Kasumi-1 (cell line): ENCODE measurements around the gene PLAU.
"Not testable (repeated sequence)": the region's sequence is repeated elsewhere in the genome, so short reads cannot be mapped to it uniquely, and the experiment has no call there.

Experiments used
- DNase-seq, 2 experiments: peaks; one replicate each; lab custom pipeline; 2025; lab: John Stamatoyannopoulos, UW

Gene PLAU

DNA sequence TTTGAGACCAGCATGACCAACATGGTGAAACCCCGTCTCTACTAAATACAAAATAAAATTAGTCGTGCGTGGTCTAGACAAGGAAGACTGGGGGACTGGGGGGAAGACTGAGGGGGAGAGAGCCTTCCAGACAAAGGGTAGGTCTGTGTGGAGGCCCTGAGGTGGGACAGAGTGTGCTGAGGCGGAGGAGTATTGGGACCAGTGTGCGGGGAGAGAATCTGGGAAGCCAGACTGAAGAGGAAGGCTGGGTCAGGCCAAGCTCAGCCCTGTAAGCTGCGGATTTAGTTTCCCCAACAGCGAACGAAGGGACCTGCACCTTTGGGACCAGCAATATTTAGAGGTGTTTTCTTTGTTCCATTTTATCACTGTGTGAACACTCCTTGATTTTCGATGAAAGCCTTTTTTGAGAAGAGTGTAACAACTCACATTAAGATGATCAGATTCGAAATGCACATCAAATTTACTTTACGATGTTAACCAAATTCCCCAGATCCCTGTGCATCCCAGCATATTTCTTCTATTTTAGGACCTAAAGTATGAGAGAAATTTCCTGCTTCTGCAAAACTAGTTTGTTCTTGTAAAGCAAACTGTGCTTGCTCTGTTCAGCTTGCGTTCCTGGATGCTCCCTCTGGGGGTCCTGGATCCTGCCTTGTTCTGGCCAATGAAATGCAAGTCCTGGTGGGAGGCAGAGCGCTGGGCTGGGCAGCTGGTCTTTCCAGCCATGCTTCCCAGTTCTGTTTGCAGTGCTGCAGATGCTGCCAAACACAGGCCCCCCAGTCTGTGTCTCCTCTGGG is 39.4 kb downstream of the PLAU start:
- no peak for DNase-seq

DNA sequence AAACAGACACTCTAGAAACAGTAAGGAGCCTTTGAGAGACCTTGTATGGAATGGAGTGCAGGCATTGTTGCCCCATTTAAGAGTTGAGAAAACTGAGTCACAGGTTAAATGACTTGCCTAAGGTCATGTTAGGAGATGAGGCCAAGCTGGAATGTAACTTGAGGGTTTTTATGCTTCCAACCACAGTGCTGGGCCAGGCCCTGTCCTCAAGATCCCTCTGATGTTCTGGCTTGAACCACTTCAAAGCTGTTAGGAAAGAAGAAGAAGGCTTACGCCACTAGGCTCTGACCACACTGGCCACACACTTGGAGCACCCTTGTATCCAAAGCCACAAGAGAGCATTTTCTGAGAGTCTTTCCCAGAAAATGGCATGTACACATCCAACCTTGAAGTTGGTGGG is 42.7 kb downstream of the PLAU start:
- no peak for DNase-seq

DNA sequence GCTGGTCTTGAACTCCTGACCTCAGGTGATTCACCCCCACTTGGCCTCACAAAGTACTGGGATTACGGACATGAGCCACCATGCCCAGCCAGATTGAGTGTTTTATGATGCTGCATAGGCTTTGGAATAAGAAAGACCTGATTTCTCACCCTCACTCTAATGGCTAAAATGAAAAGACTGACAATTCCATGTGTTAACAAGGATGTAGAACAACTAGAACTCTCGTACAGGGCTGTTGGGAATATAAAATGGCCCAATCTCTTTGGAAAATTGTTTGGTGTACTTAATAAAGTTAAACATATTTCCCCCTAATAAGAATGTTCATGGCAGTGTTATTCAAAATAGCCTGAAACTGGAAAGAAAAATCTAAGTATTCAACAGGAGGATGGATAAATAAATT is 43.8 kb downstream of the PLAU start:
- DNase-seq: no peak

DNA sequence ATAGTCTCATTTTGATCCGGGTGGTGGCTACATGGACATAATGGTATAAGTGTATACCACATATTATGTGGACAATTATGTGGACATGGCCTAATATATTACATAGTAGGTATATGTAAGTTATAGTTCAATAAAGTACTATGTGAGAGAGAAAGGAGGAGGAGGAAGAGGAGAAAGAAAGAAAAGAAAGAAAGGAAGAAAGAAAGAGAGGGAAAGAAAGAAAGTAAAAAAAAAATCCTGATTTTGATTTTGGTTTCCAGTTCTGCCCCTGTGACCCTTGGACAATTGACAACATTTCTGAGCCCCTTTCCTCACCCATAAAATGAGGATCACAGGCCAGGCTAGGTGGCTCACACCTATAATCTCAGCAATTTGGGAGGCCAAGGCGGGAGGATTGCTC is 44.8 kb downstream of the PLAU start:
- DNase-seq: no peak

DNA sequence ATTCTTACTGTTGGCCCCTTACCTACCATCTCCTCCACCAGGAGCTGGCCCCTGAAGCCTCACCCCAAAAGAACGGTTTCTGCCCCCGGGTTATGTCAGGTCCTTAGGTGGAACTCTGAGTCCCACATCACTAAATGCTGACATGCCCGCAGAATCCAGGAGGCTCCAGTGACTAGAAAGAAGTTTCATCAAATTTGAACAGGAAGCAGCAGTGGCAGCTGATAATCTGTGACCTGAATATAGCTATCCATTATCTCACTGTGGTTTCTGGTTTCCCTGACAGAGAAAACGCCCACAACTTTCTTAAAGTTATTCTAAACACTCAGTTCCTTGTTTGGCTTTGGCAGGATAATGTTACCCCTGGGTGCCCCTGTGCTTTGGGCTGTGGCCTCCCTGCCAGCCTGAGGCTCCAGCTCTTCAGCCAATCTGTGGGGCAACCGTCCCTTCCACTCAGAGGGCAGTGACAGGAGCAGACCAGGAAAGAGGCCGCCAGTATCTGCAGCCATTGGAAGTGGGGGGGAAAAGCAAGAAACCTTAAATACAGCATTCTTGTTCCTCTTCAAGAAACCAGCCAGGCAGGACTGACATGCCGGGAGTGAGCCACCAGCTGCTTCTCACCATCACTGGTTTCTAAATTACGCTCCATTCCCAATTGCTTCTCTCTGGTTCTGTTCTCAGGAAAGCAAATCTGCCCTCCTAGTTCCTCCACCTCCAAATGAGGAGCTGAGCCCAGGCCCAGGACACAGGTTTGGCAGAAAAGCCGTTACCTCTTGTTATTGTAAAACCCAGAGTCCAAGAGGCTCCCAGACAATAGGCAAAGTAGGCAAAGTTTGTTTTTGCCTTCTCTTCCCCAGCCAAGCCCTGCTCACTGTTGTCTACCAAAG is 45.8 kb downstream of the PLAU start:
- DNase-seq: peak; percentile 99 to 100

DNA sequence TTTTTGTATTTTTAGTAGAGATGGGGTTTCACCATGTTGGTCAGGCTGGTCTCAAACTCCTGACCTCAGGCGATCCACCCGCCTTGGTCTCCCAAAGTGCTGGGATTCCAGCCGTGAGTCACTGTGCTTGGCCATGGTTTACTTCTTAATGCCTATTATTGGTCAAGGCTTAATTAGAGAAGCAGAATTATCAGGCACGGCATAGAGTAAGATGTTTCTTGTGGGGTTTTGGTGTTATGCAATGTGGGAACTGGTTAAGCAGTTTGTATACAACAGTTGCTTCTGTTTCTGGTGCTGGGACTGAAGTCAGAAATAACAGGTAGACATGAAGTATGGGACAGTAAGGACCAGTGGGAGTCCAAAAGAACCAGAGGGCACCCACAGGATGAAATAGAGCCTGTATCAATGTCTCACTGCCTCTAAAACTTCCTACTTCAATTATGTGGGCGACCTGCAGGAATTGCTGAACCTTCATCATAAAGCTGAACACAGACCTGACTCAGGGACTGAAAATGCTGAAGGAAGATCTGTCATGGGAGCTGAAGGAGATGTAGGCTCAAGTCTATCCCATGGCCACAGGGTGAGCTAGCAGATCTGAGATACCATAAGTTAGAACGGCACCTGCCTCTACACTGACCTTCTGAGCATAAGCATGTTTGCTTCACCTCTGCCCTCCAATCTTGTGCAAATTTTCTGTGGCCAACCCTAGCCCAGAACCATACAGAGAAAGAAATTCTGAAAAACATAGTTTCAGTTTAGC is 48.7 kb downstream of the PLAU start:
- DNase-seq: no peak

DNA sequence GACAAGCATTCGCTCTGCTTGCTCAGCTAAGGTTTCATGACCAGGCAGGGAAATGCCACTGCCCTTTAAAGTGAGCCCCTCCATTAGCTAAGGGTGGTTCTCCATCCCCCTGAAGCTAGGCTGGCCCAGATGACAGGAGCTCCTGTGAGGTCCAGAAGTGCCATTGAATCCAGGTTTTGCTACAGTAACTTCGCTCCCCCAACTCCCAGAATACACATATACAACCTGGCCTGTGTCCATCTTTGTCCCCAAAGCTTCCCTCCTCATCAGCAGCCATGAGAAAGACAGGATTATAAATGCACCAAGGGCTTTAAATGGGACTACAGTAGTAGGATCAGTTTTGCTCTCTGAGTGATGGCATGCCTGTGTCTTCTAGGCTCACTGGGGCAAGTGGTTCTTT is 51.5 kb downstream of the PLAU start:
- DNase-seq: no peak

DNA sequence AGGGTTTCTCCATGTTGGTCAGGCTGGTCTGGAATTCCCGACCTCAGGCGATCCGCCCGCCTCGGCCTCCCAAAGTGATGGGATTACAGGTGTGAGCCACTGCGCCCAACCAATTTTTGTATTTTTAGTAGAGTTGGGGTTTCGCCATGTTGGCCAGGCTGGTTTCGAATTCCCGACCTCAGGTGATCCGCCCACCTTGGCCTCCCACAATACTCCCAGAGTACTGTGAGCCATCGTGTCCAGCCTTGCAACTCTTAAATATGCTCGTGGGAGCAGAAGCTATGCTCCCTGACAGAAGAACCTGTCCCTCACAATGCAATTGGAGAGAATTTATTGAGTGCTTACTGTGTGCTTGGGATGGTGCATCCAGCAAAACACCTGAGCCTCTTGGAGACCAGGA is 52.6 kb downstream of the PLAU start:
- not testable (repeated sequence) for DNase-seq

DNA sequence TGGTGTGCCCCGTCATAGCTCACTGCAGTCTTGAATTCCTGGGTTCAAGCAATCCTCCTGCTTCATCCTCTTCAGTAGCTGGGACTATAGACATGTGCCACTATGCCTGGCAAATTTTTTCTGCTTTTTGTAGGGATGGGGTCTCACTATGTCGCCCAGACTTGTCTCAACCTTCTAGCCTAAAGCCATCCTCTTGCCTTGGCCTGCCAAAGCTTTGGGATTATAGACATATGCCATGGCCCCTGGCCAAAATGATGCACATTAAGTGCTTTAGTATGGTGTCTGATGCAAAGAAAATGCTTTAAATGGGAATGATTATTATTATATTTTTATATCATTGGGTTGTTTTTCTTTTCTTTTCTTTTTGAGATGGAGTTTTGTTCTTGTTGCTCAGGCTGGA is 53.8 kb downstream of the PLAU start:
- no peak for DNase-seq

DNA sequence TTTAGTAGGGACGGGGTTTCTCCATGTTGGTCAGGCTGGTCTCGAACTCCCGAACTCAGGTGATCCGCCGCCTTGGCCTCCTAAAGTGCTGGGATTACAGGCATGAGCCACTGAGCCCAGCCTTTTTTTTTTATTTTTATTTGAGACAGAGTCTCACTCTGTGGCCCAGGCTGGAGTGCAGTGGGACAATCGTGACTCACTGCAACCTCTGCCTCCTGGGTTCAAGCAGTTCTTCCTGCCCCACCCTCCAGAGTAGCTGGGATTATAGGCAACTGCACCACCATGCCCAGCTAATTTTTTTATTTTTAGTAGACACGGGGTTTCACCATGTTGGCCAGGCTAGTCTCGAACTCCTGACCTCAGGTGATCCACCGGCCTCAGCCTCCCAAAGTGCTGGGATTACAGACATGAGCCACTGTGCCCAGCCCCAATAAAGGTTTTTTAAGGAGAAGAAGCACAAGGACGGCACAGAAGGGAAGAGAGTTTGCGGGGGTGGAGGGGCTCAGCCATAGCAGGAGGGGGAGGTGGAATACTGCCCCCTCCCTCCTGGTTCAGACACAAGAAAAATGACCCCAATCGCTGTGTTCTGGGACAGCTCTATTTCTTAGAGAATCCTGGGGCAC is 54.4 kb downstream of the PLAU start:
- not testable (repeated sequence) for DNase-seq

DNA sequence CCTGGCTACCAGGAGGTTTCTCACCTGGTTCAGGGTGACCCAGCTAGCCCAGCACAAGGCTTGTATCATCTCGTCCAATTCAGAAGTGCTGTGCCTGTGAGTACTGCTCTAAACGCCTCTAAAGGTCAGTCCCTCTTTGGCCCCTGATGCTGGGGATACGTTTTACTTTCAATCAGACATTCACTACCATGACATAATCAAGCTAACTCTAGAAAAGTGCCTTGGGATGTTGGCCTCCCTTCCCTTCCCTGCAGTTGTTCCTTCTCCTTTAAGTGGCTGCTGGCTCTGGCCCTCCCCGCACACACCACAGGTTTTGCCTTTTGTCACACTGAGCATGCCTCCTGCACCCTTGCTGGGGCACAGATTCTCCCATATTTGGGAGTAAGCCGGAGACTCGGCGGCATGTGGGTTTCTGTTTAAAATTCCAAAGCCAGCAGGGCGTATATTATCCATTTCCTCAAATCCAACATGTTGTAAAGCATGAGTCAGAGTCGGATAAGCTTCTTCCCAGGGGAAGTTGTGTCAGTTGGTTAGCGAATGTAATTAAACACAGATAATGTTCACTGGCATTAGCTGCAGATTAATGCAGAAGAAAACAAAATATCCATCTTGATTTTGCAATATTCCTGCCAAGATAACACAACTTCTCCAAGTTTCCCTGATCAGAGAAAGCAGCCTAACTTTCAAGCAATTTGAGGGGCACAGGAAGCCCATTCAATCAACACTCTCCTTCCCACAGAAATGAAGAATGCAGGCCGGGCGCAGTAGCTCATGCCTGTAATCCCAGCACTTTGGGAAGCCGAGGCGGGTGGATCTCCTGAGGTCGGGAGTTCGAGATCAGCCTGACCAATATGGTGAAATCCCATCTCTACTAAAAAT is 55.2 kb downstream of the PLAU start:
- DNase-seq: peak; percentile 49 to 61

DNA sequence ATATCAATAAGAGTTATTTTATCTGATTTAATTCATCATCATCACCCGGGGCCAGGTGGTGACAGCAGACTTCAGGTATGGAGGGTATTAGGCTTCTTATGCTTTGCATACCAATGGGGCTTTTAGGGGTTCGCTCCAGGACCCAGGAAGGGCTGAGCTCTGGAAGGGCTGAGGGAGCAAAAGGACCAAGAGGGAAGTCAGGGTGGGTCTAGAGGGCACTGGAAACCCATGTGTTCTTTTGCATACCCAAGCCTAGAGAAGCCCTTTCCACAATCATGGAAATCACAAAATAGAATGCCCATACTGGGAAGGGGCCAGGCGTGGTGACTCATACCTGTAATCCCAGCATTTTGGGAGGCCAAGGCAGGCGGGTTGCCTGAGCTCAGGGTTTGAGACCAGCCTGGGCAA is 56.1 kb downstream of the PLAU start:
- DNase-seq: no peak
